Erythroblast (primary cell): ENCODE results near the gene TCF19.

Experiments used
- GATA1 ChIP-seq: IDR thresholded peaks from 2 replicates; pipeline ENCODE4 v1.6.1; 2011; ENCODE audit warnings: low read depth, mild to moderate bottlenecking, control low read depth, low read length, moderate library complexity
- POLR2A ChIP-seq: IDR thresholded peaks from 2 replicates; pipeline ENCODE4 v1.6.1; 2011; ENCODE audit warnings: mild to moderate bottlenecking, low read length

DNA sequence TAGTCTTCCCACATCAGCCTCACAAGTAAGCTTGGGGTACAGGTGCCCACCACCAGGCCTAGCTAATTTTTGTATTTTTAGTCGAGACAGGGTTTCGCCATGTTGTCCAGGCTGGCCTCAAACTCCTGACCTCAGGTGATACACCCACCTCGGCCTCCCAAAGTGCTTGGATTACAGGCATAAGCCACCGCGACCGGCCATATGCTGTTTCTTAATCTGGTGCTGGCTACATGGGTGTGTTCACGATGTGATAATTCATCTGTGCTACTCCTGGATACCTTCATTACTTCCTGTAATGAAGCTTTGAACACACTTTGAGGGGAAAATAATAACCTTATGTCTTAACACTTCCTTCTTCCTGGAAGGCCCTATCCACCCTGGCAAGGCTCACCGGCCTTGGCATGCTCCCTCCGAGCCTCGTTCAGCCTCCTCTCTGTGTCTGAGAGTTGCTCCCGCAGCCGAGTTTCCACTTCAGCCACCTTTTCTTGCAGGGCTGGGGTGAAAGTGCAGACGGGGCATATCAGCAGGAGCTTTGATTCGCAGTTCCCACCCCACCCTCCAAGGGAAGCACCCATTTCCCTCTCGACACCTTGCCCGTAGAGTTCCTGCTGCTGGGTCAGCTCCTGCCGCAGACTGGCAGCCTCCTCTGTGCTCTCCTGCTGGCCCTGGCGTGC lies 14.0 kb upstream of the TCF19 start:
- TF ChIP-seq POLR2A = no peak
- TF ChIP-seq GATA1 = no peak
